Measurements from ENCODE around the gene INPP5A.
"Not testable (repeated sequence)": the region's sequence is repeated elsewhere in the genome, so short reads cannot be mapped to it uniquely, and the experiment has no call there.

INPP5A gene

DNA sequence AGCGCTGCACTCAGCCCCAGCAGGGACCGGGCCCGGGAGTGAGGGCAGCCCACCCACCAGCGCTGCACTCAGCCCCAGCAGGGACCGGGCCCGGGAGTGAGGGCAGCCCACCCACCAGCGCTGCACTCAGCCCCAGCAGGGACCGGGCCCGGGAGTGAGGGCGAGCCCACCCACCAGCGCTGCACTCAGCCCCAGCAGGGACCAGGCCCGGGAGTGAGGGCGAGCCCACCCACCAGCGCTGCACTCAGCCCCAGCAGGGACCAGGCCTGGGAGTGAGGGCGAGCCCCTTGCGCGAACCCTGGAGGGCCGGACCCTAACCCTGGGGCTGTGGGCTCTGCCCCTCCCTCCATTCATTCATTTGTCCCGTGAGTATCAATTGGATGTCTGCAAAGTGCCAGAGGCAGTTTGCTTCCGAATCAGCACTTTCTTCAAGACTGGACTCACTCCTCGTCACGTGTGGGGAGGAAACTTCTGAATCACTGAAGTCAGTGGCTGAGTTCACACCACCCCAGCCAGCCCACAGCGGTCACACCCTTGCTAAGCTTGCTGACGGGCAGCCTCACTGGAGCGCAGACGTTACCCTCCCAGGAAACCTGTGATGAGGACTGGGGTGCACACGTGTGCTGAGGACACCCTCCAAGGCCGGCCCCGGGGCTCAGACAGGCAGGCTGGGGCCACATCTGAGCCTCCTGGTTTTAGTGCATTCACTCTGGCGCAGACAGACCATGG lies 205.8 kb downstream of the INPP5A start:
- DNase-seq (ENCODE audit: low read depth) = not testable (repeated sequence)

DNA sequence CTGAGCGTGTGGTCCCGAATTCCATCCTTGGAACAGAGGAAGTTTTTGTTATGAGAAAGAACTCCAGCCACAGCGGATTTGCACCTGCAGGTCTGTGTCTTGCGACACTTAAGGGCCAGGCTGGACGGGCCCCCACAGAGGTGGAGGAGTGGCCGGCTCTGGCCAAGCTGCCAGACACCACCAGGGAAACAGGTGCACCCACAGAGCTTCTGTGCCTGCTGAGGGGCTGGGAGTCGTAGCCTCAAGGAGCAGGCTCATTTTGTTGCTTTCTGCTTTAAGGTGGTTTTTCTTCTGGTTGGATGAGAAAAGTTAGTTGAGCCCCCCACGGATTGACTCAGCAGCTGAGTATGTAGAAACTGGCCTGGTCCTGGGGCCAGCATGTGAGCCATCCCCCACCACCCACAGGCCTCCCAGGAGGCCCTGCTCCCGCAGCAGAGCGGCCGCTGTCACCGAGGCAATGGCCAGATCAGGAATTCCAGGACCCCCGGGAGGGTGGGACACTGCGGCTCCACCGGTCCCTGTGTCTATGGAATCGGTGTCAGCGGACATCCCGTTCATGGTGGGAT lies 206.4 kb downstream of the INPP5A start:
- DNase-seq (ENCODE audit: low read depth) = no peak

DNA sequence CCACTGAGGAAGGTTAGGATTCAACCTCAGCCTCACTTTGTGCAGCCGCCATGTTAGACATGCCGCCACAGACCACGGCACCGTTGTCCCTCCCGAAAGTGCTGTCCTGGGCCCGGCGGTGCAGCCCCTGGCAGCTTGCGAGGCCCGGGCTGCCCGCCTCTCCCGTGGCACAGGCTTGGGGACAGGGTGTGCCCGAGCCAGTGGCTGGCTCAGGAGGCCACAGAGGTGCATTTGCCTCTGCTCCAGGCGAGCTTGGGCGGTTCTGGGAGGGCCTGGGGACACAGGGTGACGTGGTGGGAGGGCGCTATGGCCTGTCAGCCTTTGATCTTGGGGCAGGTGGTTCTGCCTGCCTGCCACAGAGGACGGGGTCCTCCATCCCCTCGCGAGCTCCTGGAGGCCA lies 207.3 kb downstream of the INPP5A start:
- DNase-seq (ENCODE audit: low read depth) = no peak

DNA sequence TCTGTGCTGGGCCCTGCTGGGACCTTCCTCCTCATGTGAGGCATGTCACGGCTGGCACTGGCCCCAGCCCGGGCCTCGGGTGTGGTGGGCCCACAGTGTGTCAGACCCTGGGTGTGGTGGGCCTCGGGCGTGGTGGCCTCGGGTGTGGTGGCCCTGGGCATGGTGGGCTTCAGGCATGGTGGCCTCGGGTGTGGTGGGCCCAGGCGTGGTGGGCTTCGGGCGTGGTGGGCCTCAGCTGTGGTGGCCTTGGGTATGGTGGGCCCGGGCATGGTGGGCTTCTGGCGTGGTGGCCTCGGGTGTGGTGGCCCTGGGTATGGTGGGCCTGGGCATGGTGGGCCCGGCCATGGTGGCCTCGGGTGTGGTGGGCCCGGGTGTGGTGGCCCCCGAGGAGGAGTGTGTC lies 207.9 kb downstream of the INPP5A start:
- no peak for DNase-seq (ENCODE audit: low read depth)

DNA sequence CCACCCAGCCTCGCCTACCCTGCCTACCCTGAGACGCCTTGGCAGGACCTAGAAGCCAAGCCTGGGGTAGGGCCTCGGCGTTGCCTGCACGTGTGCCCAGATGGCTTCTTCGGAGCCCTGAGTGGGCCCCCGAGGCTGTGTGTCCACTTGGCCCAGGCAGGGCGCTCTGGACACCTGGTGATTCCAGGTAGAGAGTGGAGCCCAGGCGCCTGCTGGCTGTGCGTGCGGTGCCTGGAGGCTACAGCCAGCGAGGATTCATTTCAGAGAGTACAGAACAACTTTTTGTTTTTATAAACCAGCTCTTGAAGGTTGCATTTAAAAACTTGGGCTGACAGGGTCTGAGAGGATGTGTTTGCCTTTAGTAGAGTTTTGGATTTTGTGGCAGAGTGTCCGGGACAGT lies 208.4 kb downstream of the INPP5A start:
- no peak for DNase-seq (ENCODE audit: low read depth)

DNA sequence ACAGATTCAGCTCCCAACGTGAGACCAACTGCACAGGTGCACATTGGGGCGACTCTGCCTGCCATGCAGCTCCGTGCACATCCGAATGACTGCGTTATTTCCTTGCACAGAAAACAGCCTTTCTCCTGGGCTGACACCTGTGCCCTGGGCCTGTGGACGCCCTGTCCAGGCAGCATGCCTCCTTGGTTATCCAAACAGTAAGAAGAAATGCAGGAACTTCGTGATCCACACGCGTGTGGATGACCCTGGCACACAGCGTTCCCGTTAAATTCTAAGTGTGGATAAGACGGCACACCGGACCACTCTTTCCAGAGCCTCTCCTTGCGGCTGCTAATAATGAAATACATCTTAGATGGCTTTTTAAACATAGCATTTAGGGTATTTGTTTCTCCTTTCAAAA lies 208.8 kb downstream of the INPP5A start:
- no peak for DNase-seq (ENCODE audit: low read depth)

DNA sequence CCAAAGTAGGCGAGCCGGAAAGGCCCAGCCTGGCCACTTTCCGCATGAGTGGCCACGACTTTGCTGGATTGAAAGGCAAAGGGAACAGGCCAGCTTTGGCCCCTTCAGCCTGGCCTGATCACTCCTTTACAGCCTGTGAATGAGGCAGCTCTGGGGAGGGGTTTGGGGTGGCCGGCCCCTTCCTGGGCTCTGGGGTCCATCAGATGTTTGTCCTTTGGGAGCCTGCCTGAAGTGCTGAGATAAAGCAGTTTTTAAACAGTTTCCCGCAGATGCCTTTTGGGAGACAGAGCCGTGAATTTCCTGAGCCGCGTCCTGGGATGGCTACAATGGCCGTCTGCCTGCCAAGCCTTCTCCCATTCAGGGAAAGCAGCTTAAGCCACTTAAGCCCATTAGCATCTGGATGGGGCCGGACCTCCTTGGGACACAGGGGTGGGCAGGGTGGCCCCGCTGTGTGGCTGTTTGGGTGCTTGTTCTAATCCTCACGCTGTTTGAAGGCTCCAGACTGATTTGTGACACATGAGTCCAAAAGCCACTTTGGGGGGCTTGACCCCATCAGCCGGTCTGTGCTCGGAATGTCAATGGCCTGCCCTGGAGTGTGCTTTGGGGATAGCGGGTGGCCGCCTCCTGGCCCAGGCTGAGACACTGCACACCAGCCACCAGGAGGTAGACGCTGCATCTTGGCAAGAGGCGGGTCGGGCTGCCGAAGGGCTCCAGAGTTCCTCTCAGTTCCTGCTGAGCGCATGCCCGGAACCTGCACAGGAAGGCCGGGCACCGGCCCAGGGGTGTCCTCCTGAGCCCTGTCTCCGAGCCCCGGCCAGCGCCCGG lies 209.4 kb downstream of the INPP5A start:
- no peak for DNase-seq (ENCODE audit: low read depth)

DNA sequence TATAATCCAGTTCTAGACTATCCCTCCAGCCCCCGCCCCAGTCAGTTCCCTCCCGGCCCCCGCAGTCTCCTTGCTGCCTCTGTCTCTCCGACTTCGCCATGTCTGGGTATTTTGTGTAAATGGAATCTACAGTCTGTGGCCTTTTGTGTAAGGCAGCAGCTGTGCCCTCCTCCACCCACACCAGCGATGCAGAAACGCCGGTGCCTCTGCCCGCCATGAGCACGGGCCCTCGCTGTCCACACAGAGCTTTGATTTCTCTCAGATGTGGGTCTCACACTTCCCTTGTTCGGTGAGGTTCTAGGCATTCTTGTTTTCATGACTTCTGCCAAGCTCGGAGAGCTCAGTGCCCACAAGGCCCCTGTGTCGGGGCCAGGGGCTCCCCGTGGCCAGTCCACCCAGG lies 210.5 kb downstream of the INPP5A start:
- no peak for DNase-seq (ENCODE audit: low read depth)

DNA sequence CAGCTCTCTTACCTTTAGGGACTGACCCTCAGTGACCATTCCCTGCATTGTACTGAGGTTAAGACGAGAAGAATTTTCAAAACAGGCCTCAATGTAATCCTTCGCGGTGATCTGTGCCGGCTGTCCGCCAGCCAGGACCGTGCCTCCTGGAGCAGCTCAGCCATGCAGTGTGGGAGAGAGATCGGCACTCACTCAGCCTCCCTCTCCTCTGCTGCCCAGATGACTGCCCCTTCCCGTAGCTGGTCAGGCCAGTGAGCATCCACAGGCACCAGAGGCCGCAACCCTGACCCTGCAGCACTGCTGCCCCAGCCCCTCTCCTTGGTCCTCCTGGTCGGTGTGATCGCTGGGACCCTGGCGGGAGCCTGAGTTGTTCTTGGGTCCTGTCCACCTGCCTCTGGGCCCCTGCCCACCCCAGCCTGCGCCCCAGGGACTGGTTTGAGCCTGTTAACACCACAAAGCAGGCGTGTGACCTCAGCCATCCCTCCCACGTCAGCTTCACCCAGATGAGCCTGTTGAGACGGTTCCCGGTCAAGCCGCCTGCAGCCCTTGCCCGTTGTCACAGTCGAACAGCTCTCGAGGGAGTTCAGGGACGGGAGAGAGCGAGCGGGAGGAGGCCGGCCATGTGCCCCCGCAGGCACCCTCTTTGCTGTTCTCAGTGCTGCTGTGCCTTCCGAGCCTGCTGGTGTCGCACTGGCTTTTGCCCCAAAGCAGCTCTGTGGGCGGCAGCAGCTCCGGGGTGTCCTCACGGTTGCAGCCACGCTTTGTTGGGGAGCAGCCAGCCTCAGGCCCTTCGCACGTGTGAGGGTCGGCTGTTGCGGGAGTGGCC lies 211.2 kb downstream of the INPP5A start:
- DNase-seq (ENCODE audit: low read depth) = no peak

DNA sequence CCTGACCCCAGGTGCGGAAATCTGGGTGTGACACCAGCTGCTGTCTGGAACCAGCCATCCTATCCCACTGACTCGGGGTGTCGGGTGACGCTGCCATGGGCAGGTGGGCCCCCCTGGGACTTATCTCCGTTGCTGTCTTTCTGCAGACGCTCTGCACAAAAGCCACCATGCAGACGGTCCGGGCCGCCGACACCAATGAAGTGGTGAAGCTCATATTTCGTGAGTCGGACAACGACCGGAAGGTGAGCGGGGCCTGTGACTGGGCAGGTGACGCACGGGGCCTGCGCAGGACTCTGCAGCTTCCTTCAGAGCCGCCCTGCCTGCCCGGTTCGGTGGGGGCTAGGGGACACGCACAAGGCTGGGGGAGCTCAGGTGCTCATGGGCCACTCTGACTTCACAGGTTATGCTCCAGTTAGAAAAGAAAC lies 211.8 kb downstream of the INPP5A start:
- no peak for DNase-seq (ENCODE audit: low read depth)

DNA sequence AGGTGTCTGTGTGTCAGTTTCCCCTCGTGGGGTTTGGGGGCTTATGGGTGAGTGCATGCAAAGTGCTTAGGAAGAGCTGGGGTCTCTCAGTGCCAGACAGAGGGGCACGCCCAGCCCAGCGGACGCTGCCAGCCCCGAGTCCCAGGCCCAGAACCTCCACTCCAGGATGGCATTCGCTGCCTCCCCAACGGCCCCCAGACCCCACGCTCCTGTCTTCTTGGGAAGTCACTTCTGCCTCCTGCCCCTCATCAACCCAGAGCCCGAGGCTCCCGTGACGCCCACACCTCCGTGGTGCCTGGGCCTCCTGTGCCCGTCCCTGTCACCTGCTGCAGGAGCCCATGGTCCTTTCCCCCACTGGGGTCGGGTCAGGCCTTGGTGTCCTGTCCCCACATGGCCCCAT lies 213.3 kb downstream of the INPP5A start:
- DNase-seq (ENCODE audit: low read depth) = no peak

DNA sequence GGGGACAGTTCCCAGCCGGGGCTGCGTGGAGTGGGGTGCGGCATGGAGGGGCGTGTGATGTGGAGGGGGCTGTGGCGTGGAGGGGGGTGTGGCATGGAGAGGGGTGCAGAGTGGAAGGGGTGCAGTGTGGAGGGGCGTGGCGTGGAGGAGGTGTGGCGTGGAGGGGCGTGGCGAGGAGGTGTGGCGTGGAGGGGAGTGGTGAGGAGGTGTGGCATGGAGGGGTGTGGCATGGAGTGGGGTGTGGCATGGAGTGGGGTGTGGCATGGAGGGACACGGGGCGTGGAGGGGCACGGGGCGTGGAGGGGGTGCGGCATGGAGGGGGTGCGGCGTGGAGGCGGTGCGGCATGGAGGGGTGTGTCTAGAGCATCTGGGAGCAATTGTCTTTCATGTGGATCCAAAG lies 214.8 kb downstream of the INPP5A start:
- no peak for DNase-seq (ENCODE audit: low read depth)

DNA sequence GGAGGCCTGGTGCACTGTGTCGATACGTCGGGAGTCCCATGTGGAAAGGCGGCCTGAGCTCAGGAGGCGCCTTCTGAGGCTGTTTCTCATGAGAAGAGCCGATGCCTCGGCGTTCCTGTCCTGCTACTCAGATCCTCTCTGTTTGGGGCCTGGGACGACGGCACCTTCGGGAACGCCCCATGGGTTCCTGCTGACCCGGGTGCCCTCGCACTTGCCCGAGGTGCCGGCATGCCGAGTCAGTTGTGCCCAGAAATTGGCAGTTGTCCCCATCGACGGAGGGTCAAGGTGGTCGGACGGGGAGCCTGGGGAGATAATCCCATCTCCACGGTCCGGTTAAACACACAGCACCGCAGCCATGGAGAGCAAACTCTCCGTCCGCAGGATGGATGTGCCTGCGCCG lies 215.4 kb downstream of the INPP5A start:
- no peak for DNase-seq (ENCODE audit: low read depth)

DNA sequence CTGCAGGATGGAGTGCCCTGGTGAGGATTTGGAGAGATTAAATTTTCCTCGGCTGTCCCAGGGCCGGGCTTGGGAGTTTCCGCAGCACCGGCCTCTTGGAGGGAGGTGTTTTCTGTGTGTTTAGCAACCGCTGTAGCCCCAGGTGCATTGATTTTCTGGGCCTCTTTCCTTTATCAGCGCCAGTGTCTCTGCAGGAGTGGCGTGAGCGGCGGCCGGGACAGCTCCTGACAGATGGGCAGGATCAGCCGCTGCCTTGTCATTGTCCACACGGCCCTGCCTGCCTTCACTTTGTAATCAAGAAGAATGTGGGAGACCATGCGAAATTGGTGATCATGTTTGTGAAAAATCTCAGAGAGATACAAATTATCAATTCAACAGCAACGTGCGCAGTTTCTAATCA lies 216.0 kb downstream of the INPP5A start:
- no peak for DNase-seq (ENCODE audit: low read depth)

DNA sequence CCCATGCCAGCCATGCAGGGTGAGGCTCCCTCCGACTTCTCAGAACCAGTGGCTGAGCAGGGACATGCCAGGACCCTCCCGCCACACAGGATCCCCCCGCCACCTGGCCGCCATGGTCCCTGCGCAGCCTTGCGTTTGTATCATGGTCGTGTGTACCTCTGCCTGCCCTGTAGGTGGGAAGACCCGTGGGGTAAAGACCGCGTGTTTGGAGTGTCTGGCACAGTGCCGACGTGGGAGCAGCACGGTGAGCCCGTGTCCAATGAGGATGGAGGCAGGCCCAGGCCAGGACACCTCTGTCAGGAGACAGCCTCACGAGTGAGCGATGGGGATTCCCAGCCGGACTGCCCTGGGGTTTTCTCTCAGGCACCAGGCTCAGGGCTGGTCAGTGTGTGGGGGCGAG lies 216.5 kb downstream of the INPP5A start:
- DNase-seq (ENCODE audit: low read depth) = no peak

DNA sequence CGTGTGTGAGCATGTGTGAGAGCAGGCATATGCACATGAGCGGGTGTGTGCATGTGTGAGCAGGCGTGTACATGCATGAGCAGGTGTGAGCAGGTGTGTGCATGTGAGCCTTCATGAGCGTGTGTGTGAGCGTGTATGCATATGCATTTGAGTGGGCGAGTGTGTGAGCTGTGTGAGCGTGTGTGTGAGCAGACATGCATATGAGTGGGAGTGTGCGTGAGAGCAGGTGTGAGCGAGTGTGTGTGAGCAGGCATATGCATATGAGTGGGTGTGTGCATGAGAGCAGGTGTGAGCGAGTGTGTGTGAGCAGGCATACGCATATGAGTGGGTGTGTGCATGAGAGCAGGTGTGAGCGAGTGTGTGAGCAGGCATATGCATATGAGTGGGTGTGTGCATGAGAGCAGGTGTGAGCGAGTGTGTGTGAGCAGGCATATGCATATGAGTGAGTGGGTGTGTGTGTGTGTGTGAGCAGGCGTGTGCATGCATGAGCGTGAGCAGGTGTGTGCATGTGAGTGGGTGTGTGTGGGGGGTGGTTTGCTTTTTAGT lies 217.7 kb downstream of the INPP5A start:
- DNase-seq (ENCODE audit: low read depth) = no peak

DNA sequence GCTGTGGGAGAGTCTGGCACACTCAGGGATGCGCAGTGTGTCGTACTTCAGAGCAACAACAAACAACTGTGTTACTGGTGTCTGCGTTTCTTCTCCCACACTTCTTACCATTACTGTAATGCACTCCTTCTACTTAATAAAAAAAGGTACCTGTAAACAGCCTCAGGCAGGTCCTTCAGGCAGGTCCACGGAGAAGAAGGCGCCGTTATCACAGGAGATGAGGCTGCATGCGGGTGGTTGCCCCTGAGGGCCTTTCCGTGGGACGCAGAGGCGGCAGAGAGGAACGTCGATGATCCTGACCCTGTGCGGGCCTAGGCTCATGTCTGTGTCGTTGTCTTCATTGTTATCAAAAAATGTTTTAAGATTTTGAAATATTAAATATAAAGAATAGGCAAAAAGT lies 219.0 kb downstream of the INPP5A start:
- DNase-seq (ENCODE audit: low read depth) = no peak

DNA sequence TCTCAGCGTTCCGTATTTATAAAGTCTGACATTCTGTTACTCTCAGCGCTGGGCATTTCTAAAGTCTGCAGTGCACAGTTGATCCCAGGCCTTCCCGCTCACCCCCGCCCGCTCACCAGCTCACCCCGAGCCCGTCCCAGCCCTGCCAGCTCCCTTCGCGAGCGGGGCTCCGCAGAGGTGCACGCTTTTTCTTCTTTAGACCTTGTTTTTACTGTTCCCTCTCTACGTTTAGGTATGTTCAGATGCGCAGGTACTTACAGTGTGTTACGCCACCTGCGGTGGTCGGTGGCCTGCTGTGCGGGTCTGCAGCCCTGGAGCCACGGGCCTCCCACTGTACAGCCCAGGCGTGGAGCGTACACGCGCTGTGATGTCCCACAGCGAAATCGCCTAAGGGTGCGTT lies 219.6 kb downstream of the INPP5A start:
- DNase-seq (ENCODE audit: low read depth) = no peak

DNA sequence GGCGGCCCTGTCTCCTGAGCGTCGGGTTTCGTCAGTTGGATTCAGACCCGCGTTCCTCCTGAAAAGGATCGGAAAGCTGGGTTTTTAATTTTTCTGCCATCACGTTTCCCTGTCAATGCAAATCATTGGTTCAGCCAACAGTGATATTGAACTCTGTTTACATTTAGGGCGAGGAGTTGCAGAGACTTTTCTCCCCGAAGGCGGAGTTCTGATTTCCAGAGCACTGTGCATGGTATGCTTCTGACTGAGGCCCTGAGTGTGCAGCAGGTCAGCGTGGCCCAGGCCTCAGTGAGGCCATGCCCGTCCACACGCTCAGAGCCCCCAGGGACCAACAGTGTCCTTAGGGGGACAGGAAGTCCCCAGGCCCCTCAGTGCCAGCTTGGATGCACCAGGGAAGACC lies 221.3 kb downstream of the INPP5A start:
- DNase-seq (ENCODE audit: low read depth) = no peak

DNA sequence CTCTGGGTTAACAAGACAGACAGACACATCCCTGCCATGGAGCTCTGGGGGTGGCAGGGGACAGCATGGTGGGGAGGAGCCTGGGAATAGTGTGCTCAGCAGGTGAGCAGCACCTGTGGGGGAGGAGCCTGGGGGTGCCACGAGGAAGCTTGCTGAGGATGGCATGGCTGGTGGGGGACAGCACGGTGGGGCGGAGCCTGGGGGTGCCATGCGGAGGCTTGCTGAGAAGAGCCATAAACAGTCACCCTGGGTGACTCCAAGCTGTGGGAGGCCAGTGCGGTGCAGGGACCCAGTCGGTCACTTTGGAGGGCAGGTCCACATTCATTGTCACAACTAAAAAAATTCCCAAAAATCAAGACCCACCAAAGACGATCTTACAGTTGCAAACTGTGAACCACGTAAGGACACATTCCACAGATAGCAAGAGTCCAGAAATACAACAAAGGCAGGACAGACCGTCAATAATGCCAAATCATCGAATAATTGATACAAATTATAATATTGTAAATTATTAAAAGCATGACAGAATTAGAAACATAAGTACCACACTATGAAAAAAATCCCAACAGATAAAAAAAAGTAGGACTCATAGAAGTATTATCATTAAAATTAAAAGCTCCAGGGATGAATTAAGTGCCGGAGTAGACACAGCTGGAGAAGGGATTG lies 223.9 kb downstream of the INPP5A start:
- DNase-seq (ENCODE audit: low read depth) = no peak

DNA sequence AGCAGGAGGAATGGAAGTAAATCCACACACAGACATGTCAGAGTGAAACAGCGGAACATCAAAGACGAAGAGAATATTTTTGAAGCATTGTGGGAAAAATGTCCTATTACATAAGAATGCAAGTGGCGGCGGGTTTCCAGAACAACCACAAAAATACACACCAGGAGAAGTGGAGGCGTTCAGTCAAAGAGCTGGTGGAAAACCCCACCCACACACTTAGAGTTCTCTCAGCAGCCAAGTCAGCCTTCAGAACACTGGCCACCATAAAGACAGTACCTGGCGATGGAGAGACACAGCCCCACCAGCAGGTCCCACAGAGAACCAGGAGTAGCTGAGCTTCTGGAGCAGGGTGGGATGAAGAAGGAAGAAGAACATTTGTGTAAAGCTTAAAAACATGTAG lies 224.7 kb downstream of the INPP5A start:
- DNase-seq (ENCODE audit: low read depth) = no peak

DNA sequence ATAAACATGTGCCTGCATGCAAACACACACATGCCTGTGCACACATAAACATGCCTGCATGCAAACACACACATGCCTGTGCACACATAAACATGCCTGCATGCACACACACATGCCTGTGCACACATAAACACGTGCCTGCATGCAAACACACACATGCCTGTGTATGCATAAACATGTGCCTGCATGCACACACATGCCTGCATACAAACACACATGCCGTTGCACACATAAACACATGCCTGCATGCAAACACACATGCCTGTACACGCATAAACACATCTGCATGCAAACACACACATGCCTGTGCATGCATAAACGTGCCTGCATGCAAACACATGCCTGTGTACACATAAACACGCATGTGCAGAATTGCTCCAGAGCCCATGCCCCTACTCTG lies 226.0 kb downstream of the INPP5A start:
- DNase-seq (ENCODE audit: low read depth) = no peak
